GM19452 (cell line): ENCODE results near the gene CAPN15.
"Not testable (repeated sequence)": the region's sequence is repeated elsewhere in the genome, so short reads cannot be mapped to it uniquely, and the experiment has no call there.

Experiments
- ATAC-seq: cut with Tn5 transposase; IDR thresholded peaks from one replicate; pipeline ENCODE4 v1.9.1; 2021; ENCODE audit not compliant: unreplicated experiment

The CAPN15 gene

GRCh38 chr16:506246-506546, 21.3 kb upstream of the CAPN15 start:
- ATAC-seq, result no peak

GRCh38 chr16:507527-507926, 20.0 kb upstream of the CAPN15 start:
- ATAC-seq, result not testable (repeated sequence)

GRCh38 chr16:507996-508395, 19.5 kb upstream of the CAPN15 start:
- no peak for ATAC-seq

DNA sequence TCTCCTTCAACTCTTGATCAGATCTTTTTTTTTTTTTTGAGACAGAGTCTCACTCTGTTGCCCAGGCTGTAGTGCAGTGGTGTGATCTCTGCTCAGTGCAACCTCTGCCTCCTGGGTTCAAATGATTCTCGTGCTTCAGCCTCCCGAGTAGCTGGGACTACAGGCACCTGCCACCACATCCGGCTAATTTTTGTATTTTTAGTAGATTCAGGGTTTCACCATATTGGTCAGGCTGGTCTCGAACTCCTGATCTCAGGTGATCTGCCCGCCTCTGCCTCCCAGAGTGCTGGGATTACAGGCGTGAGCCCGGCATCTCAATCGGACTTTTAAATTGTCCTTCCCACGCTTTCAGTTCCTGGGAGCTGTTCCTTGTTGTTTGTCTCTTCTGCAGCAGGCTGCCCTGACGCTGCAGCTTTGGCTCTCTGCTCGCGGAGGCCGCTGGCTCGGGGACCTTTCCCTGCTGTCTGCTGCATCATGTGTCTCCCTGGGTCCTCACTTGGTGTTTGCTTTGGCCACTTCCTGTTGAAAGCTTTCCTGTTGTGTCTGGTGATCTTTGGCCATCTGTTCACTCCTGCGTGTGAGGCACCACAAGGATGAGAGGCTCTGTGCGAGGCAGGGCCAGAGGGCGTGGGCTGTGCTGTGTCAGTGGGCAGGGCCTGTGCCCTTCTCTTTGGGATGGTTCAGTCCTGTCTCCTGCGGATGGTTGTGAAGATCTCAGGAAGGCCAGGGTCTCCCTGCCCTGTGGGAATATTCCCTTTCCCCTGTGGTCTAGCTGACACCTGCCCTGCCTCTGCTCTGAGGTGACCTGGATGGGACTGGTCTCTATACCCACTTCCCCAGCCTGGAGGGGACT, 18.4 kb upstream of the CAPN15 start:
- ATAC-seq, result no peak

GRCh38 chr16:510066-510825, 17.3 kb upstream of the CAPN15 start:
- ATAC-seq, result no peak

- ATAC-seq, result no peak
Measured at GRCh38 chr16:512802-513201, 14.7 kb upstream of the CAPN15 start.

- ATAC-seq, result no peak
Measured at GRCh38 chr16:513950-514349, 13.6 kb upstream of the CAPN15 start.

GRCh38 chr16:515175-515938, 12.2 kb upstream of the CAPN15 start:
- ATAC-seq, result no peak

GRCh38 chr16:515939-516226, 11.6 kb upstream of the CAPN15 start:
- ATAC-seq, result no peak

GRCh38 chr16:516301-516700, 11.2 kb upstream of the CAPN15 start:
- ATAC-seq, result no peak

DNA sequence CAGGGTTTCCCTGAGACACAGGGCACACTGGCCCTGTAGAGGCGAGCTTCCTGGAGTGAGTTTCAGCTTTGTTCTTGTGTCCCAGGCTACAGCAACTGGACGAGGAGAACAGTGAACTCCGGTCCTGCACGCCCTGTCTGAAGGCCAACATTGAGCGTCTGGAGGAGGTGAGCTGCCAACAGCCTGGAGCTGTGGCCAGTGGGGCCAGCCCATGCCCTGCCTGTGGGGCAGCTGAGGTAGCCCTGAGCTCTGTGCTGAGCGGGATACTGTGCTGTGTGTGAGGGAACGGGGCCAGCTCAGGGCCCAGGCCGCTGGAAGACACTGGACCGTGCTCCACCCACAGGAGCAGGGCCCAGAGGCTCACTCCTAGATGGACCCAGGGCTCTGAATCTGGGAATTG, 8.7 kb upstream of the CAPN15 start:
- ATAC-seq, result no peak

- no peak for ATAC-seq
Measured at GRCh38 chr16:519425-519824, 8.1 kb upstream of the CAPN15 start.

GRCh38 chr16:519841-520687, 7.4 kb upstream of the CAPN15 start:
- ATAC-seq, result no peak

DNA sequence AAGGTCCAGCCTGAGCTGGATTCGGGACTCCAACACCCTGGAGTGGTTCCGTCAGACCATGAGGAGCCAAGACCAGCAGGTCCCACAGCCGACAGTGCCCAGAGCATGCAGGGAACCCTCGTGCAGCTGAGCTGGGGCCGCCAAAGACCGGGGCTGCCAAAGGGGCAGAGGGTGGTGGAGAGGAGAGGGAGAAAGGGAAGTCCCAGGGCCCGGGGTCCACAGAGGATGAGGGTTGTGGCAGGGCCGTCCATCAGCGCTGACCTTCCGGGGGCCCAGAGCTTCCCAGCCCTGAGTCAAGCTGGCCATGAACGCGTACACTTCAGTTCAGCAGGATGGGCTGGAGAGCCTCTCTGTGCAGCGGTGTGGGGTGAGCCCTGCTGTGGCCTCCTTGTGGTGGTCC, 6.7 kb upstream of the CAPN15 start:
- no peak for ATAC-seq

- ATAC-seq, result no peak
Measured at GRCh38 chr16:521381-522210, 5.9 kb upstream of the CAPN15 start.

- ATAC-seq, result no peak
Measured at GRCh38 chr16:522320-523096, 5.0 kb upstream of the CAPN15 start.

DNA sequence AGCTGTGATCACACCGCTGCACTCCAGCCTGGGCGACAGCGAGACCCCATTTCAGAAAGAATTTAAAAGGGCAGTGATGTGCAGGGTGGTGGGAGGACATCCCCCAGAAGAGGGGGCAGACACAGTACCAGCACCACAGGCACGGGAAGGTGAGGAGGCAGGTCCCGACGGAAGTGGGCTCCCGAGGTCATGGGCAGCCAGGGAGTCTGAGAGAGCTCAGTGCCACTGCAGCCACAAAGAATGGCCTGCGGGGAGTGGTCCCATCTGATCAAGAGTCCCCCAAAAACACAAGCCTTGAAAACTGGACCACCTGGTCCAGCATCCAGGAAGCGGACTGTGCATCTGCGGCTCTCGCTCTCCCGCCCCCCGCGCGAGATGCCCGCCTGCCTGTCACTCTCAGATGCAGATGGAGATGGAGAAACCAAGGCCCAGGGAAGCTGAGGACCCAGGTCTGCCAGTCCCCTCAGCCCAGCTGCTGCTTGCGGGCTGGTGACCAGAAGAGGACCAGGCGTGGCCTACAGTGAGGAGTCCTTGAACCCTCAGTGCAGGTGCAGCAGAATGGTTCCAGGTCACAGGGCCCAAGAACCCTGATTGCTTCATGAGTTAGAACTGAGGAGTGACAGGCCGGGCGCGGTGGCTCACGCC, 4.3 kb upstream of the CAPN15 start:
- no peak for ATAC-seq

- ATAC-seq, result no peak
Measured at GRCh38 chr16:524274-525040, 3.1 kb upstream of the CAPN15 start.
